DMS114 treated with DMSO at 0.1 percent for 48 hours (cell line): ENCODE results near the gene TM2D1.

Experiments
- DNase-seq: peaks from one replicate; lab custom pipeline; 2025; ENCODE audit not compliant: unreplicated experiment; lab: John Stamatoyannopoulos, UW

TM2D1 gene

GRCh38 chr1:61645476-61645875 is 79.5 kb downstream of the TM2D1 start:
- DNase-seq = no peak

- no peak for DNase-seq
Observed at GRCh38 chr1:61644303-61644702, 80.6 kb downstream of the TM2D1 start.

- no peak for DNase-seq
Observed at GRCh38 chr1:61642475-61643232, 82.3 kb downstream of the TM2D1 start.

- peak; percentile 68 for DNase-seq
Observed at GRCh38 chr1:61641578-61642336, 83.2 kb downstream of the TM2D1 start.

- no peak for DNase-seq
Observed at GRCh38 chr1:61640531-61641530, 84.1 kb downstream of the TM2D1 start.

GRCh38 chr1:61639608-61640336 is 85.2 kb downstream of the TM2D1 start:
- no peak for DNase-seq

GRCh38 chr1:61638911-61639605 is 85.9 kb downstream of the TM2D1 start:
- DNase-seq = no peak

- DNase-seq = no peak
Observed at GRCh38 chr1:61638296-61638695, 86.6 kb downstream of the TM2D1 start.

GRCh38 chr1:61637470-61637869 is 87.5 kb downstream of the TM2D1 start:
- no peak for DNase-seq

GRCh38 chr1:61636814-61637213 is 88.1 kb downstream of the TM2D1 start:
- no peak for DNase-seq

GRCh38 chr1:61636376-61636775 is 88.6 kb downstream of the TM2D1 start:
- DNase-seq = no peak

- no peak for DNase-seq
Observed at GRCh38 chr1:61635557-61635956, 89.4 kb downstream of the TM2D1 start.

- DNase-seq = no peak
Observed at GRCh38 chr1:61631436-61631835, 93.5 kb downstream of the TM2D1 start.
